Dermis blood vessel endothelial cell (primary cell): ENCODE results near the gene LAMA3. TPM values are rescaled to one million over a fixed set of nuclear protein-coding genes. Genes with fewer than 3 reads are reported as not detected.

ENCODE experiments used
- DNase-seq: peaks from one replicate; pipeline ENCODE4 v3.0.0; 2010
- total RNA-seq: library from RNA; depleted of rRNA; stranded (reverse); fragments of >200 nt; gene quantifications from 2 replicates; pipeline ENCODE4 v1.2.3, GENCODE V29; 2014

Gene LAMA3
- total RNA-seq, 1 donor from 2014 or later, result 14.1 TPM

DNA sequence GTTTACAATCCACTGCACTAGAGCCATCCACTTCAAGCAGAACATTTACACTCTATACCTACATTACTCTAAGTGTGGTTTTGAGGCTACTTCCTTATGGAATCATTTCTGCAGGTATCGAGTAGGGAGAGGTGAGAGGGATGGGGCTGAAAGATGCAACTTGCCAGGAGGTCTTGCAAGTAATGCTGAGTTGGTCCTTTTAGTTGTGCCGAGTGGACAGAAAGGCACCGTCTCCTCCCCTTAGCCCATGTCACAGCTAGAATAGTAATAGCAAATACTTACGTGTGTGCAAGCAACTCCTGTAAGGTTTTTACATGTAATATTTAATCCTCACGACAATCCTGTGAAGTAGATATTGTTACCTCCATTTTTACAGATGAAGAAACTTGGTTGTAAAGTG lies 166.5 kb downstream of the LAMA3 start:
- DNase-seq, result no peak

DNA sequence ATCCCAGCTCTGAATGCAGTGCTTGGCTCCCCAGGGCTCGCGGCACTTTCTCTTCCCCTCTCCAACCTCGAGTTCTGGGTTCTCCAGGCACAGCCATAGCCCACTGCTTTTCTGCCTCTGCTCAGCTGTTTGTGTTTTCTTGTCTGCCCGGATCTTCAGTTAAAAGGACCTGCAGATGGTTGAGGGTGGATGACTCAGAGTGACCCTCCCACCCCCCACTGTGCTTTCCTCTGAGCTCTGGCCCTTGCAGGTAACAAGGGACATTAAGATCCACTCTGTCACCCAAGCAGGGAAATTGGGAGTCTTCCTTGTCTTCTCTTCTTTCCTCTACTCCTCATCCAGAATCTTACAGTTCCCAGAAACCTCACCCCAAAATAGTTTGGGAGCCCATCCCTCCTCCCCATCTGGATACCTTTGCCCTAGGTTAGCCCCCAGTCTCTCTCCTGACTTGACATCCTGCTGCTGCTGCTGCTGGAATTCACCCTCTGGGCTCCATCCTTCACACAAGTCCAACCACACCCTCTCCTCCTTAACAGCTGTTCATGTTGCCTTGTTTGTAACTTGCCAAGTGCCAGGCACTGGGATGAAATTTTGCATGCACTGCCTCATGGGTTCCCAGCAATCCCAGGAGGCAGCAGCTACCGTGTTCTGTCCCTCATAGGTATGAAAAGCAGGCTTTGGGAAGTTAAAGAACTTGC lies 167.4 kb downstream of the LAMA3 start:
- no peak for DNase-seq

DNA sequence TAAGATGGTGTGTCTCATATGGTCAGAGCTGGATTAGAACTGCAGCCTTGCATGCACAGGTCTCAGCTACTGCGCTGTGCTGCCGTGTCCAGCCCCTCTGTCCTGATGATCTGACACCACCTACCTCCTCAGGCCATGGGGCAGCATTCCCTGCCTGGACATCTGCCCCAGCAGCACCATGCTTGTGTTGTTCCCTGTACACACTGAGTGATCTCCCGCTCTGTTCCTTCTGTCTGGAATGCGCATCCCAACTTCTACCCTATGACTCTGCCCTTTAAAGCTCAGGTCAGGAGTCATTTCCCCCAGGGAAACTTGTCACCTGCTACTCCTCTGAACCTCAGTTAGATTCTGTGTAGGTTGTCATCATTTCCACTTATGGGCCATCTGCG lies 167.9 kb downstream of the LAMA3 start:
- DNase-seq, result no peak

DNA sequence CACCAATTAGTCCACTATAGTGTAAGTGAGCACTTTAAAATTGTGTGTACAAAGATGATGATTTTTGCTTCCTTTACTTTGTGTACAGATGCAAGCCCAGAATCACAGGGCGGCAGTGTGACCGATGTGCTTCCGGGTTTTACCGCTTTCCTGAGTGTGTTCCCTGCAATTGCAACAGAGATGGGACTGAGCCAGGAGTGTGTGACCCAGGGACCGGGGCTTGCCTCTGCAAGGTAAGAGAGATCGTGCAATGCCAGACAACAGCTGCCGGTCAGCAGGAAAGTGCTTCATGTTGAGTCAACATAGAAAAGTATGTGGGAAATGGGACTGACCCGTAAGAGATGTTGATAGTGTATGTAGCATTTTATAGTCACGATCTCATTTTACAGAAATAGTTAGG lies 168.5 kb downstream of the LAMA3 start:
- DNase-seq, result peak; percentile 90

DNA sequence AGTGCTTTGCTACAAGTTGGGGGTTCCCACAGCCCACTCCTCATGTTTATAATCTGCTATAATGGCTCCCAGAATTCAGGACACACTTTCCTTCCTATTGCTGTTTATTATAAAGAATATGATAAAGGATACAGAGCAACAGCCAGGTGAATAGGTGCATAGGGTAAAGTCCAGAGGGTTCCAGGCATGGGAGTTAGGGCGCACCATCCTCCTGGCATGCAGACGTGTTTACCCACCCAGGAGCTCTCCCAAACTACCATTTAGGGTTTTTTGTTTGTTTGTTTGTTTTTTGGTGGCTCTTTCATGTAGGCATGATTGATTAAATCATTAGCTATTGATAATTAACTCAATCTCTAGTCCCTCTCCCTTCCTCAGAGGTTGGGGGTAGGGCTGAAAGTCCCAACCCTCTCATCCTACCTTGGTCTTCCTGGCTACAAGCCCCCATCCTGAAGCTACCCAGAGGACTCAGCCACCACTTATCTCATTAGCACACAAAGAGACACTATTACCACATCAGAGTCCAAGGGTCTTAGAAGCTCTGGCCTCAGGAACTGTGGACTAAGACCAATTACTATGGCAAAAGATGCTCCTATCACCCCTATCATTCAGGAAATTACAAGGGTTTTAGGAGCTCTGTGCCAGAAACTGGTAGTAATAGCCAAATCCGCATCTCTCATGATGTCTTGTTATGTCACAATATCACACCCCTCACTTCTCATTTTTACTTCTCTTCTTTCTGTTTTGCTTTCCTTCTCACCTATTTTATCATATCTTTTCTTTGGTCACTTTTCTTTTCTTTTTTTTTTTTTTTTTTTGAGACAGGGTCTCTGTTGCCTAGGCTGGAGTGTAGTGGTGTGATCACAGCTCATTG lies 170.4 kb downstream of the LAMA3 start:
- DNase-seq, result no peak

DNA sequence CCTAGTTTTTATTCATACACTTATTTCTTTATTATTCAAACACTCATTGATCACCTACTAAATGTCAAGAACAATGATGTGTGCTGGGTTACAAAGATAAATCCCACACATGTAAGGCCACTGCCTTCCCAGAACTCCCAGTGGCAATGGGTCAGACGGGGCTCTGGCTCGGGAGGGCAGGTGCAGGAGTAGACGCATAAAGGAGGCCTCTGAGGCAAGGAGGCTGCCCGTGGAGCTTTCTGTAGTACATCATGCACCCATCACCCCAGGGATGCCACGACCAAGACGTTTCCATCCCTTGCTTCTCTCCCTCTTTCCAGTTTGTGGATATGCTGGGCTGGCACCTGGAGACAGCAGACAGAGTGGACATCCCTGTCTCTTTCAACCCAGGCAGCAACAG lies 172.1 kb downstream of the LAMA3 start:
- no peak for DNase-seq

DNA sequence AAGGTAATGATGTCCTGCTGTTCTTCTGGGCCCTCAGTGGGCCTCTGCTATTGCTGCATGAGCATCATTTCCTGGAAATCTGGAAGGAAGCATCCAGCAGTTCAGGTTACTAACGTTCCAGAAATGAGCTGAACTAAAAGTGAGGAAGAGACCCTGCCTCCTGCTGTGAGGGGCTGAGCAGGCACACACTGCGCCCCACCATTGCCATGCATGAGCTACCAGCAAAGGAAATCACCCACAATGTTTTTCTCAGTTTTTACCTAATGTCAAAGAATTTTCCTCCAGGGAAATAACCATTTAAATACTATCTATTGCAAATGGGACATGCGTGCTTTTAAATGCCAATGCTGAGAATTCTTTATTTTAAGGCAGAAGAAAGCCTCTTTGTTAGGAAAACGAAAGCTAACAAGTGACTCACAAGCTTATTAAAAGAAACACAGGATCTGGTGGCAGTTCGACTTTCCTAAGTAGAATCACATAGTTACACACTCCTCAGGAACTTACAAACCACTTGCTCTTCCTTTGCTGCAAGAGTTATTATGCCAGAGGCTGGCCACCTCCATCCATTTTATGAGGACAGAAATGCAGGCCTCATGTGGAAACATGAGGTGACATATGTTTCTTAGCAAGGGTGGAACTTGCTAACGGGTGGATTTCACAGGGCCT lies 172.7 kb downstream of the LAMA3 start:
- DNase-seq, result peak; percentile 77

DNA sequence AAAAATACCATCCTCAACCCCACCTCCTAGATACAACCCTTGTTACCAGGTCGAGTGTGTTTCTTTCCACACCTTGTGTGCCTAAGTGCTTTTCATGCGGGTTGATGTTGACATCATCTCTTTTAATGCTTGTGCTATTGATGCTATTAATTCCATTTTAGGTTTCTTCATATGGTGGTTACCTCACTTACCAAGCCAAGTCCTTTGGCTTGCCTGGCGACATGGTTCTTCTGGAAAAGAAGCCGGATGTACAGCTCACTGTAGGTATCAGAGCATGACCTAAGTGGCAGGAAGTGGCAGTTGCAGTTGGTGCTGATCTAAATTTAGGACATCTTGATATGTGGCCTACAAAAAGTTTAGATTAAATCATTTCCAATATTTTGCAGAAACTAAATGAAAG lies 175.4 kb downstream of the LAMA3 start:
- DNase-seq, result no peak

DNA sequence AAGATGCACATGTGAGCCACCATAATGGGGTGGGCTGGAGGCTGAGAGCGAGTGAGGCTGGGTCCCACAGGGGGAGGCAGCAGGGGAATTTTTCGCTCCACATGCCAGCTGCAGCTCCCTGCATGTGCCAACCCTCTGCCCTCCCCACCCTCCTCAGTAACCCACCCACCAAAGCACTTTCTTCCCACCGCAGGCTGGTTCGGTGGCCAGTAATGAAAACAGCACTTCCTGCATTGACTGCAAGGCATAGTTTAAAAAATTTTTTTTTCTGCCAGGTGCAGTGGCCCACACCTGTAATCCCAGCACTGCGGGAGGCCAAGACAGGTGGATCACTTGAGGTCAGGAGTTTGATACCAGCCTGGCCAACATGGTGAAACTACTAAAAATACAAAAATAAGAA lies 177.8 kb downstream of the LAMA3 start:
- no peak for DNase-seq

DNA sequence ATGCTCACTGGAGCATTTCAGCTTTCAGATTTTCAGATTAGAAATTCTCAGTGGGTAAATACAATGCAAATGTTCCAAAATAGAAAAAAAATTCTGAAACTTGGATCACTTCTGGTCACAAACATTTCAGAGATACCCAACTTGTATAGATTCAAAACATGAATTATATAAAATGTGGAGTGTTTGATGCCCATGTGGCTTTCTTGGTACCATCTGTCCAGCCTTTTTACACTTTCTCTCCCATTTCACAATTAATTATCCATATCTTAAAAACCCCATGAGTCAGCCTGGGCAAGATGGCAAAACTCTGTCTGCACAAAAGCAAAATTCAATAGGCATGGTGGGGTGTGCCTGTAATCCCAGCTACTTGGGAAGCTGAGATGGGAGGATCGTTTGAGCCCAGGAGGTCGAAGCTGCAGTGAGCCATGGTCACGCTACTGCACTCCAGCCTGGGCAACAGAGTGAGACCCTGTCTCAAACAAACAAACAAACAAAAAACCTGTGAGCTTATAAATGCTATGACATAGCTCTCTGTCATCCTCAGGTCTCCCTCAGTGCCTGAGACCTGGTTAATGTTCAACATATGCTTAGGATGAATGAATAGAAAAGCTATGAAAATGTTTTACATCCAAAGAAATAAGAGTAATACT lies 179.0 kb downstream of the LAMA3 start:
- DNase-seq, result no peak

DNA sequence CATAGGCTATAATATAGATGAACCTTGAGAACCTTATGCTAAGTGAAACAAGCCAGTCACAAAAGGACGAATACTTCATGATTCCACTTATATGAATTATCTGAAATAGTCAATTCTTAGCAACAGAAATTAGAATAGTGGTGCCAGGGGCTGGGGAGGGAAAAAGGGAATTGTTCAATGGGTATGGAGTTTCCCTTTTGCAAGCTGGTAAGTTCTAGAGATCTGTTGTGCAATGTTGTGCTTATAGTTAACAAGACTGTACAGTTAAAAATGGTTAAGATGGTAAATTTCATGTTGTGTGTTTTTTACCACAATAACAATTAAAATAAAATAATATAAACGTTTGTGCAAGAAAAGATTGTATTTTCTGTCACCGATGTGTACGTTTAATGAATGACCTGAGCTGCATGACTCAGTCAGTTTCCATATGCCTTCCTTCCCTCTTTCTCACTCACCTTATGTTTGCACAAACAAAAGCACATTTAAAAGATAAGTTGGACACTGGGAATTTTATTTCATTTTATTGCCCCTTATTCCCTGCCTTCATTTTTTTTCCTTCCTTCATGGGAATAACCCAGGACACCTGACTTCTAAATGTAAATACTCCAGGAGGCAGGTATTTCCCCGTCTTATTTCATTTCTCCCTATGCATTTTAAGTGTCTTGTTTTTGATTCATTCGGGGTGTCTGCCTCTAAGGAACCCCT lies 181.6 kb downstream of the LAMA3 start:
- DNase-seq, result no peak

DNA sequence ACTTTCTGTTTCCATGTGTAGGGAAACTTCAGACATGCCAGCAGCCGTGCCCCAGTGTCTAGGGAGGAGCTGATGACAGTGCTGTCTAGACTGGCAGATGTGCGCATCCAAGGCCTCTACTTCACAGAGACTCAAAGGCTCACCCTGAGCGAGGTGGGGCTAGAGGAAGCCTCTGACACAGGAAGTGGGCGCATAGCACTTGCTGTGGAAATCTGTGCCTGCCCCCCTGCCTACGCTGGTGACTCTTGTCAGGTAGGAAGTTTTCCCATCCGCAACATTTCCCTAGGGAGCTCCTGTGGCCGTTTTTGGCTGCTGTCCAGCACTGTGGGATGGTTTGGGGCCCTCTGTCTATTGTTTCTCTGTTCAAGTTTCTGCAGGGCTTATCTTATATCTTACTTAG lies 182.2 kb downstream of the LAMA3 start:
- peak; percentile 57 for DNase-seq

DNA sequence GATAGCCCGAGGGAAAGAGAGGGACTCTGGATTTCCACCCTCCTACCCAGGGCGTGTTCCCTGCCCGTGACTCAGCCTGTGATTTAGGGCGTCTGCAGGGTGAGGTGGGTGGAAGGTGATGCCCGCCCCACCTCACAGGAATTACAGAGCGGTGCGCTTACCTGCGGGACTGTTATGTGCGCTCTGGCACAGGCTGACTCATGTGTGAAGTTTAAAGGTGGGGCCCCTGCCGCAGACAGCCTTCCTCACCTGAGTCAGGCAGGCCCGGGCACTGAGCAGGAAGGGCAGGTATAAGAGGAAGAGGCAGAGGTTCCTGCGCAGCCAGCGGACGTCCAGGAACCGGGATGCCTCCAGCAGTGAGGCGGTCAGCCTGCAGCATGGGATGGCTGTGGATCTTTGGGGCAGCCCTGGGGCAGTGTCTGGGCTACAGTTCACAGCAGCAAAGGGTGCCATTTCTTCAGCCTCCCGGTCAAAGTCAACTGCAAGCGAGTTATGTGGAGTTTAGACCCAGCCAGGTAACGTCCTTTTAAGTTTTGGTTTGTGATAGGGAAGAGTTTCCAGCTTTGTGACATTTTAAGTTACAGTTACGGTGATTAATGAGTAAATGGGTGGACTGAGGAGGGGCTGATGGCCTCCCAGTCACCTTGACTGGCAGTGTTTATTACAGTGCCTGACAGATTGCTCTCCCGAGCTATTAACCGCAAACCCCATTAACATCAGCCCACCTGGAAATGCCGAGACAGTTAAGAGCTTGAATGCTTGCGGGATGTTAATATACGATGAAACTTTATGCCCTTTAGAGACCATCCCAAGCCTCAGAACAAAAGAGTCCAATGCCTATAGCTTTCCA lies 183.7 kb downstream of the LAMA3 start:
- no peak for DNase-seq

DNA sequence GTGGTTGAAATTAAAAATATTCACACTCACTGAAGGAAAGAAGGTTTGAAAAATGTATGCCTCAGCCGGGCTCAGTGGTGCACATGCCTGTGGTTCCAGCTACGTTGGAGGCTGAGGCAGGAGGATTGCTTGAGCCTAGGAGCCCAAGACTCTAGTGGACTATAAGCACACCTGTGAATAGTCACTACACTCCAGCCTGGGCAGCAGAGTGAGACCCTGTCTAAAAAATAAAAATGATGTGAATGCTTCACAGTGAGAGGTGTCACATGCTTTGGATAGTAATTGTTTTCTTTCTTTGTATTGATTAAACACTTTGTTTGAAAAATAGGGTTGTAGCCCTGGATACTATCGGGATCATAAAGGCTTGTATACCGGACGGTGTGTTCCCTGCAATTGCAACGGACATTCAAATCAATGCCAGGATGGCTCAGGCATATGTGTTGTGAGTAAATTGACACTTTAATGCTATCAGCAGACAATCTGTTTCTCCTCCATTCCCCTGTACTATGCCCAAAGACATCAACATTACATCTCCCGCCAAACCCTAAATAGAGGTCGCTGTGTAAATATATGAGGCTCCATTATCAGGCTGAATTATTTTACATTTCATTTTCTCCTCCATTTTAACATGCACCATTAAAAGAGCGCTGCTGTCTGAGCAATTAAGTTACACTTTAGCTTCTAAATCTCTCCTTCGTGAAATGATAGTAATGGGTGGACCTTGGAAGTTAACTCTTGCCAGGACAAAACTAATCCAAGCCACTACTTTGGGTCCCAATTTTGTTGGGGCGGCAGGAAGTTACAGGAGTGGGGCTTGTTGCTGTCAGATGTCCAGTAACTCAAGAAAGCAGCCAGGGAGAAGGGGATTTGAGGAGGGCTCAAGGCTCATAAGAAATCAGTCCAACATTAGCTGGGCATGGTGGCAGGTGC lies 187.0 kb downstream of the LAMA3 start:
- no peak for DNase-seq

DNA sequence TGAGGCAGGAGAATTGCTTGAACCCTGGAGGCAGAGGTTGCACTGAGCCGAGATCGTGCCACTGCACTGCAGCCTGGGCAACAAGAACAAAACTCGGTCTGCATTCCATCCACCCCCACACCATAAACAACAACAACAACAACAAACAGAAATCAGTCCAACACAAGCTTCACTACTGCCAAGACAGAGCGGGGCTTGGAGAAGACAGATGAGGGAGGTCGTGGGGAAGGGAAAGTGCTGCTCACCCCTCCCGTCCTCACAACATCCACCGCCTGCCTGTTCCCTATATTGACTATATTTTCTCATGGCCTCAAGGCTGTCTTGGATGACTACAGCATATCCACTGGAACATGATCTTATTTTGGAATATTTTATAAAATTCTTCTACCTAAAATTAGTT lies 187.7 kb downstream of the LAMA3 start:
- DNase-seq, result no peak

DNA sequence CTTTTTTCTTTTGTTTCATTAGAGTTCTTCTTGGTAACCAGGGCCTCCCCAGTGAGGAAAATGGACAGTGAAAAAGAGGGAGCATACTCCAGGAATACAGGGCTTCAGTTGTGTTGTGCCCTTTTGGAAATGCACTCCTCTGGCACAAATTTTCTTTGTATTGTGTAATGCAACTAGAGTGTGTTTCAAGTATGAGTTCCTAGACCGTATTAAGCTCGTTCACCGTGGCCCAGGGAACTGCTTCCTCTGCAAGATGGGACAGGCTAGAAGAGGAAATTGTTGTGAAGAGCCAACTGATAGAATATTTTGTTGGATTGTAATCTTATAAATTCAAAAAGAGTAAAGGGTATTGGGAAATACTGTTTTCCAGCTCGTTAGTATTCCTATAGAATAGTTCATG lies 188.1 kb downstream of the LAMA3 start:
- no peak for DNase-seq

DNA sequence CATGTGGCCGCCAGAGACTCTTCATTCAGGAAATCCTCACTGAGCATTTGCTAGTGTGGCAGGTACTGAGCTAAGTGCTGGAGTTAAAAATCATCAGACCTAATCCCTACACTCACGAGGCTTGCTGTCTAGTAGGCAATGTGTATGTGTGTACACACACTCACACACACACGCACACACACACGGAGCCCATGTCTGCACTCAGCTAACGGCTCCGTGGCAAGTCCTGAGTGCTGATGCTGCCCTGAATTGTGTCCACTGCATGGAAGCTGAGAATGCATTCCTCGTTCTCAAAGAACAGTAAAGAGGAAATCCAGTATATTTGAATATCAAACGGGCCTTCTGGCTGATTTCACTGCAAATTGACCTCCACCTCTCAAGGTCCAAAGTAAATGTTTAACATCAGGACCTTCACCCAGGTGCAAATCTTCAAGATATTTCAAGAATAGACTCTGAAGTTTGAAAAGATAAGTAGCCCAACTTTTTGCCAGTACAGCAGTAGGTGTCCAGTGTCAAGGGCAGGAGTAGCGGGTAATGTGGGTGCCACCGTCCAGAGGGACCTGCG lies 189.2 kb downstream of the LAMA3 start:
- DNase-seq, result no peak

DNA sequence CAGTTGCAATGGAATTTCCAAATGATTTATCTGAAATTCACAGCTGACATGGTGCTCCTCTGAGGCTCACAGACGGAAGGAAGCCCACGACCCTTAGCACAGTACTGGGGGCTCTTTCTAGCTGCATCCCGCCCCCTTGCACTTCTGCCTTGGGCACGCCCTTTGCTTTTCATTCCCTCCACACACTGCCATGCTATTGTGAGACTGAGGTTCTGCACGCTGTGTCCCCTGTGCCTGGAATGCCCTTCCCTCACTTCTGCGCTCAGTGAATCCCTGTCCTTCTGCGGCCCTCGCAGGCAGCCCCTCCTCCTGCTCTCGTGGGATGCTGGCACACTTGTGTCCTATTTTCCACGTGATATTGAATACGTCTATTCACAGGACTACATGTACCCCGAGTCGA lies 189.9 kb downstream of the LAMA3 start:
- DNase-seq, result no peak

DNA sequence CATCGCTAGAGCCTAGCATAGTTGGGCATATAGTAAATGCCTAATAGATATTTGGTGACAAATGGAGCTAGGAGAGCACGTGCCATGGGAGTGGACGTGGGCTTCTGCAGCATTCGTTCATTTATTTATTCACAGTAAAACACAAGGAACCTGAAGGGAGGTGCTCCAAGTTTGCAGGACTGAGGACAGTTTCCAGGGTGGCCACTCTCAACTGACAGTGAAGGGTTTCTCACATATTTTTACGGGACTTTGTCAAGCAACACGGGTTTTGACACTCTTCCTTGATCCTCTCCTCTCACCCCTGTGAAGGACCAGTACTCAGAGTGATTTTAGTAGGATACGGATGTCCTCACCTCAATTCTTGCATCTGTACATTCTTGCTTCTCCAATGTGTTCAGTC lies 190.3 kb downstream of the LAMA3 start:
- no peak for DNase-seq

DNA sequence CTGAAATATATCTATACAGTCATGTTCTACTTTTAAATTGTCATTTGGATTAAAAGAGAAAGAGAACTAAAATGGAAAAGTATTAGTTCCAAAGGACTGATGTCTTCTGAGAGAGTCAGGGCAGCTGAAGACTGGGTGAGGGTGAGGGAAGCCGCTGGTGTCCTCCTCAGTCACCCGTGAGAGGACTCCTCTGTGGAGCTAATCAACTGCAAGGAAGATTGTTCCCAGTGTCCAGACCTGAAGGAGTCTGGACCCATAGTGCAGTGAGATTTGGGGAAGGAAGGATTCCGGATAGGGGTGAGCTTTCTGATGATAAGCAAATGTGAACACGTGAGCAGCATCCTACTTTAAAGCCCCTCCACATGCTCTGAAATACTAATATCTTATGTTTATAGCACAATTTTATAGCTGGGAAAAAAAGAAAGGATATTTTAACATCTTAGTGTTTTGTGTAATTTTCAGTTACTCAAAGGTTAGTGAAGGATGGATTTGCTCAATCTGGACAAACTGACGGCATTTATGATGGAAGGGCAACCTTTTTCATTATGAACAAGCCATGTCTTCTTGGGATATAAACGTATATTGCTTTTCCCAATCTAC lies 190.8 kb downstream of the LAMA3 start:
- no peak for DNase-seq
